Mucosa of descending colon (tissue), 3 donors: ENCODE data around the gene SRL. TPM values are rescaled to one million over a fixed set of nuclear protein-coding genes. Genes with fewer than 3 reads are reported as not detected.

Experiments
- ATAC-seq: fragments of 200-7000 bp; cut with Tn5 transposase; one replicate; pipeline ENCODE4 v1.9.1; 2020; ENCODE audit warnings: mild to moderate bottlenecking, moderate library complexity
- DNase-seq, 3 donors: peaks; one replicate each; pipeline ENCODE4 v3.0.0-alpha.2; 2020
- H3K36me3 ChIP-seq: fragments of 200-600 bp; one replicate; pipeline ENCODE4 v1.8.0; 2021; ENCODE audit warnings: low read depth, mild to moderate bottlenecking
- H3K4me1 ChIP-seq: fragments of 200-600 bp; one replicate; pipeline ENCODE4 v1.8.0; 2021; ENCODE audit warnings: low read depth, mild to moderate bottlenecking
- H3K4me3 ChIP-seq: fragments of 200-600 bp; one replicate; pipeline ENCODE4 v1.8.0; 2021; ENCODE audit warnings: mild to moderate bottlenecking
- H3K9me3 ChIP-seq: fragments of 200-600 bp; one replicate; pipeline ENCODE4 v1.8.0; 2021; ENCODE audit warnings: mild to moderate bottlenecking
- CTCF ChIP-seq: fragments of 200-600 bp; IDR thresholded peaks from one replicate; pipeline ENCODE4 v1.8.0; 2022; ENCODE audit warnings: antibody characterized with exemption, mild to moderate bottlenecking
- intact Hi-C, 2 donors: fragments of 100-400 bp; cut with DNase I in 1 of 2; cut with micrococcal nuclease in 1 of 2; formaldehyde crosslinking; loops; one replicate each; pipeline versions ENCODE4 v1.11.0 to v1.11.1; 2022; cut with DNase I, micrococcal nuclease
- total RNA-seq, 3 donors: library from RNA; stranded (reverse); fragmentation: NEBNext Ultra II Directional in 2 of 3; extraction: Animal tissue kit (Norgen Biotek cat#: 25700) in 2 of 3; gene quantifications; one replicate each; pipeline versions ENCODE4 v1.2.1 to v1.2.4, GENCODE V29; 2021 to 2023
- donor health status: DM: no; HTN: no; CAD: no; lungs with moderate emphysema.
- donor health status: DM: no; HTN: no; CAD: no.
- donor health status: DM: no; HTN: yes; CAD: no.

Gene SRL
- total RNA-seq, 3 donors from 2014 or later, result 0.35 to 1.2 (median 0.41) TPM

DNA sequence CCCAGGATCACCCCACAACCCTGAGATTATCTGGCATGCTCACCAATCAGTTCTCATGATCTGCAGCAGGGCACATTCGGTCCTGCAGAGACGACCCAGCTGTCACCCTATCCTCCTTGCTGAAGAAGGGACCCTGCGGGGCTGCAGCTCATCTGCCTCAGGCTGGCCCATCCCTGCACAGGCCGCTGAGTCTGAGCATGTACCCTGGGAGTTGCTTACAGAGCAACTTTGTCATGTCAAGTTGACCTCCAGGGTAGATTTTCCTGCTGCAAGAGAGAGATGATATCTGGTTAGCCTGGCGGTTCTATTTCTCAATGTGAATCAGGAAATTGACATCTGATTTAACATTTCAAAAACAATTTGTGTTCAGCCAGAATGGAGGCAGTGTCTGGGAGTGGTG is 89.6 kb downstream of the SRL start:
- no peak for TF ChIP-seq CTCF
- DNase-seq (no peak), ATAC-seq (no peak)
- no peaks in the 10 kb centered on the region for H3K4me1 ChIP-seq
- no peaks in the 10 kb centered on the region for H3K9me3 ChIP-seq
- H3K4me3 ChIP-seq, result no peak overlapping the region
- H3K36me3 ChIP-seq, result no peaks in the 10 kb centered on the region
- intact Hi-C loops, result no loop called here

DNA sequence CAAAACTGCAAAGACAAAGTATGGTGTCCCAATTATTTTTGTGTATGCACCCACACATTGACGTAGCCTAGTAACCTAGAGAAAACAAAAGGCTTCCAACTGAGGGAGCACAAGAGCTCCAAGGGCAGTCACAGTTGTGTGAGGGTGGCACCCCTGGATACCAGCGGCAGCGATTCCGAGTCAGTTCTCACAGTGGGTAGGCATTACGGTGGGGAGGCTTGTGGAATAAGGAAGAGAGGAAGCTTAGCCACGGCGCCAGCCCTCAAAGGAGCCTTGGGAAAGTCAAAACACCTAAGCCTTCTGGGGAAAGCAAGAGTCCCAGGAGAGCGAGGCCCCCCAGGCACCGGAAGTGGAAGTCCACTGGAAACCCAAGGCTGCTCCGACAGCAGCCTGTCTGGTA is 94.6 kb downstream of the SRL start:
- no peak for TF ChIP-seq CTCF
- no peaks in the 10 kb centered on the region for H3K4me1 ChIP-seq
- no peak for DNase-seq
- no peaks in the 10 kb centered on the region for H3K36me3 ChIP-seq
- no peaks in the 10 kb centered on the region for H3K9me3 ChIP-seq
- intact Hi-C loops, result no loop called here
- ATAC-seq, result no peak
- no peak overlapping the region for H3K4me3 ChIP-seq

- Histone ChIP-seq H3K36me3 (no peaks in the 10 kb centered on the region), H3K9me3 (no peaks in the 10 kb centered on the region), H3K4me1 (no peaks in the 10 kb centered on the region), H3K4me3 (no peak overlapping the region)
- peak; percentile 20 for ATAC-seq
- no peak for TF ChIP-seq CTCF
- no peak for DNase-seq
- intact Hi-C loops, result no loop called here
Observed at GRCh38 chr16:4142268-4142667, 99.6 kb downstream of the SRL start.

GRCh38 chr16:4141604-4142003 is 100.3 kb downstream of the SRL start:
- intact Hi-C loops, result no loop called here
- ATAC-seq, result no peak
- TF ChIP-seq CTCF, result no peak

DNA sequence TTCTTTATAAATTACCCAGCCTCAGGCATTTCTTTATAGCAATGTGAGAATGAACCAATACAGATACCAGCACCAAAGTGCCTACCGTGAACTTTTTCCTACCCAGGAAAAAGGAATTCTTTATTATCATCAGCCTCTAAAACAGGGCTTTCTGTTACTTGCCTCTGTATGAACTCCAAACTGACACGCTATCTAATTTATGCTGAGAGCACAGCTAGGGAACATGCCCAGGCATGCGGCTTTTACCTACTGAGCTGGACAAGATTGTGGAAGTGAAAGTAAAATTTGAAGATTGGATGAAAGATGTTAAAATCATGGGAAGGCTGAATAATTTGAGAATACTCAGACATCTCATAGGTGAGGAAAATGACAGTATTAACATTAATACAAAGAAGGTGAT is 101.2 kb downstream of the SRL start:
- no peak overlapping the region for H3K4me3 ChIP-seq
- H3K9me3 ChIP-seq, result no peaks in the 10 kb centered on the region
- no peaks in the 10 kb centered on the region for H3K36me3 ChIP-seq
- TF ChIP-seq CTCF, result no peak
- H3K4me1 ChIP-seq, result no peaks in the 10 kb centered on the region
- no peak for DNase-seq
- ATAC-seq, result no peak
- intact Hi-C loops, result no loop called here

More at GRCh38 chr16:4141604-4142003, 100.3 kb downstream of the SRL start:
- no peaks in the 10 kb centered on the region for H3K4me1 ChIP-seq
- H3K4me3 ChIP-seq, result no peak overlapping the region
- H3K36me3 ChIP-seq, result no peaks in the 10 kb centered on the region
- no peak for DNase-seq
- no peaks in the 10 kb centered on the region for H3K9me3 ChIP-seq

DNA sequence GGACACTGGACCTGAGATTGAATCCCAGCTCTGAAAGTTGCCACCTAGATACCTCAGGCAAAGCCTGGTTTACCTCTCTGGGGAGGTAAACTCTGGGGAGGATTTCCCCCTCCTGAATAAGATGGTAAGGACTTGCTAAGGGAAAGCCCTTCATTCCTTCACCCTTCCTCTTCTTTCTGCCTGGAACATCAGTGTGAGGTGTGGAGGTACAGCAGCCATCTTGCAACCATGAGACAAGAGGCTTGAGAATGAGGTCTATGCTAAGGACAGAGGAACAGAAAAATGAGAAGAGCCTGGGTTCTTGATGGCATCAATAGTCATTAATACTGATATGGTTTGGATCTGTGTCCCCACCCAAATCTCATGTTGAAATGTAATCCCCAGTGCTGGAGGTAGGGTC is 101.9 kb downstream of the SRL start:
- H3K4me1 ChIP-seq, result no peaks in the 10 kb centered on the region
- no peaks in the 10 kb centered on the region for H3K9me3 ChIP-seq
- intact Hi-C loops, result loop anchor here in 1 of 2 donors (10.0 kb wide), 1 partner anchor 465 kb away; no protein-coding TSS in a partner anchor
- no peak for TF ChIP-seq CTCF
- no peak overlapping the region for H3K4me3 ChIP-seq
- no peaks in the 10 kb centered on the region for H3K36me3 ChIP-seq
- DNase-seq (no peak), ATAC-seq (no peak)
